HepG2 (cell line): ENCODE measurements around the gene NUBP1.

Source experiments
- CTCF ChIP-seq: sonication (generic); formaldehyde crosslinking; IDR thresholded peaks from 2 replicates; pipeline ENCODE4 v1.5.0; 2020; ENCODE audit warnings: mild to moderate bottlenecking, missing genetic modification reagents, moderate library complexity
- DPF2 ChIP-seq: sonication (generic); formaldehyde crosslinking; IDR thresholded peaks from 2 replicates; pipeline ENCODE4 v1.4.0; 2020; ENCODE audit warnings: mild to moderate bottlenecking, low read depth, missing genetic modification reagents, borderline replicate concordance
- KDM2A ChIP-seq: sonication (generic); formaldehyde crosslinking; IDR thresholded peaks from 2 replicates; pipeline ENCODE4 v1.4.0; 2020; ENCODE audit warnings: low read depth, missing genetic modification reagents, borderline replicate concordance
- KDM3A ChIP-seq: IDR thresholded peaks from 2 replicates; pipeline ENCODE4 v1.6.1; 2018; ENCODE audit warnings: low read depth, missing compliant biosample characterization
- MAFG ChIP-seq: sonication (generic); formaldehyde crosslinking; IDR thresholded peaks from 2 replicates; pipeline ENCODE4 v1.5.1; 2020; ENCODE audit warnings: mild to moderate bottlenecking, missing genetic modification reagents
- POLR2A ChIP-seq, 2 experiments: IDR thresholded peaks; 2 replicates each; pipeline ENCODE4 v1.6.1; 2011; ENCODE audit warnings: low read depth in 2 of 2, low read length in 2 of 2, mild to moderate bottlenecking in 1 of 2, moderate library complexity in 1 of 2; ENCODE audit not compliant: insufficient read depth in 1 of 2
- SRF ChIP-seq: IDR thresholded peaks from 2 replicates; pipeline ENCODE4 v1.6.1; 2011; ENCODE audit warnings: mild to moderate bottlenecking, low read depth, low read length, moderate library complexity
- TAF1 ChIP-seq: sonication (generic); formaldehyde crosslinking; IDR thresholded peaks from 2 replicates; pipeline ENCODE4 v1.4.0; 2020; ENCODE audit warnings: missing genetic modification reagents

- TF ChIP-seq POLR2A (IDR thresholded peaks at IDR 0.05; ENCODE audit: insufficient read depth in 1 of 2, low read depth in 2 of 2, low read length in 2 of 2) = no peak
- TF ChIP-seq DPF2 (CRISPR knock-in tag) = no peak
- no peak for TF ChIP-seq KDM2A (CRISPR knock-in tag)
- no peak for TF ChIP-seq CTCF
- TF ChIP-seq KDM3A (CRISPR knock-in tag) = no peak
- TF ChIP-seq SRF = no peak
- no peak for TF ChIP-seq TAF1 (CRISPR knock-in tag)
- TF ChIP-seq MAFG (CRISPR knock-in tag) = no peak
Measured at GRCh38 chr16:10694830-10695229, 48.8 kb upstream of the NUBP1 start, which contains the start of gene TEKT5.
